SK-N-SH treated with all-trans-retinoic acid at 6 μM for 48 hours (cell line): Measurements from ENCODE around the gene LRRC75A.

Source experiments
- ATAC-seq: fragments of 200-7000 bp; cut with Tn5 transposase; 3 replicates; pipeline ENCODE4 v1.9.1; 2020; ENCODE audit warnings: mild to moderate bottlenecking, moderate library complexity
- ARNTL ChIP-seq: fragments of 450-650 bp; formaldehyde crosslinking; IDR thresholded peaks from 2 replicates; pipeline ENCODE4 v1.5.0; 2020; ENCODE audit warnings: low read depth, mild to moderate bottlenecking, moderate library complexity, borderline replicate concordance
- BACH2 ChIP-seq: fragments of 250-450 bp; sonication (Bioruptor Pico); IDR thresholded peaks from 2 replicates; pipeline ENCODE4 v1.9.0; 2021; ENCODE audit warnings: mild to moderate bottlenecking, borderline replicate concordance
- CREB5 ChIP-seq: fragments of 250-450 bp; sonication (Bioruptor Pico); IDR thresholded peaks from 2 replicates; pipeline ENCODE4 v1.5.1; 2020; ENCODE audit warnings: low read depth, mild to moderate bottlenecking, moderate library complexity
- CSDC2 ChIP-seq: fragments of 250-450 bp; sonication (Bioruptor Pico); IDR thresholded peaks from 2 replicates; pipeline ENCODE4 v1.5.0; 2020; ENCODE audit warnings: mild to moderate bottlenecking, moderate library complexity
- CSRNP3 ChIP-seq: fragments of 250-450 bp; sonication (Bioruptor Pico); IDR thresholded peaks from 2 replicates; pipeline ENCODE4 v1.5.1; 2021; ENCODE audit warnings: mild to moderate bottlenecking, moderate library complexity
- ESRRG ChIP-seq: fragments of 250-450 bp; sonication (Bioruptor Pico); IDR thresholded peaks from 2 replicates; pipeline ENCODE4 v1.6.1; 2021; ENCODE audit warnings: mild to moderate bottlenecking
- GLIS3 ChIP-seq: fragments of 250-450 bp; sonication (Bioruptor Pico); IDR thresholded peaks from 2 replicates; pipeline ENCODE4 v1.5.0; 2020; ENCODE audit warnings: mild to moderate bottlenecking, moderate library complexity
- ISL1 ChIP-seq: fragments of 250-450 bp; sonication (Bioruptor Pico); IDR thresholded peaks from 2 replicates; pipeline ENCODE4 v2.1.2; 2022; ENCODE audit warnings: mild to moderate bottlenecking, moderate library complexity
- OSR1 ChIP-seq: fragments of 250-450 bp; sonication (Bioruptor Pico); IDR thresholded peaks from 2 replicates; pipeline ENCODE4 v1.8.0; 2022; ENCODE audit warnings: moderate library complexity, mild to moderate bottlenecking, inconsistent platforms
- PATZ1 ChIP-seq: fragments of 250-450 bp; sonication (Bioruptor Pico); IDR thresholded peaks from 2 replicates; pipeline ENCODE4 v1.8.0; 2020; ENCODE audit warnings: mild to moderate bottlenecking, moderate library complexity, borderline replicate concordance
- POU6F1 ChIP-seq: fragments of 250-450 bp; sonication (Bioruptor Pico); IDR thresholded peaks from 2 replicates; pipeline ENCODE4 v1.8.0; 2021; ENCODE audit warnings: low read depth, mild to moderate bottlenecking, moderate library complexity, borderline replicate concordance
- PPARA ChIP-seq: fragments of 250-450 bp; sonication (Bioruptor Pico); IDR thresholded peaks from 2 replicates; pipeline ENCODE4 v1.5.0; 2020; ENCODE audit warnings: mild to moderate bottlenecking, borderline replicate concordance
- RARB ChIP-seq: fragments of 250-450 bp; sonication (Bioruptor Pico); IDR thresholded peaks from 2 replicates; pipeline ENCODE4 v1.8.0; 2021; ENCODE audit warnings: mild to moderate bottlenecking, moderate library complexity
- SNAI2 ChIP-seq: fragments of 250-450 bp; sonication (Bioruptor Pico); IDR thresholded peaks from 2 replicates; pipeline ENCODE4 v1.5.0; 2020; ENCODE audit warnings: mild to moderate bottlenecking, moderate library complexity
- TCF4 ChIP-seq: fragments of 250-450 bp; sonication (Bioruptor Pico); IDR thresholded peaks from 2 replicates; pipeline ENCODE4 v1.8.0; 2021; ENCODE audit warnings: mild to moderate bottlenecking, moderate library complexity, borderline replicate concordance
- TOX ChIP-seq: fragments of 250-450 bp; sonication (Bioruptor Pico); IDR thresholded peaks from 2 replicates; pipeline ENCODE4 v1.8.0; 2021; ENCODE audit warnings: mild to moderate bottlenecking, moderate library complexity, borderline replicate concordance
- TSHZ2 ChIP-seq: fragments of 250-450 bp; sonication (Bioruptor Pico); IDR thresholded peaks from 2 replicates; pipeline ENCODE4 v1.5.0; 2020; ENCODE audit warnings: mild to moderate bottlenecking, moderate library complexity
- ZFP3 ChIP-seq: fragments of 250-450 bp; sonication (Bioruptor Pico); IDR thresholded peaks from 2 replicates; pipeline ENCODE4 v1.5.0; 2020; ENCODE audit warnings: mild to moderate bottlenecking, moderate library complexity
- ZFP30 ChIP-seq: fragments of 450-650 bp; formaldehyde crosslinking; IDR thresholded peaks from 2 replicates; pipeline ENCODE4 v1.5.0; 2022; ENCODE audit warnings: mild to moderate bottlenecking, moderate library complexity
- ZNF565 ChIP-seq: fragments of 450-650 bp; formaldehyde crosslinking; conservative IDR thresholded peaks from 2 replicates; pipeline ENCODE4 v1.5.0; 2020; ENCODE audit warnings: low read depth, mild to moderate bottlenecking, moderate library complexity
- ZNF70 ChIP-seq: fragments of 450-650 bp; formaldehyde crosslinking; IDR thresholded peaks from 2 replicates; pipeline ENCODE4 v1.5.0; 2020; ENCODE audit warnings: mild to moderate bottlenecking, moderate library complexity
- ZNF8 ChIP-seq: fragments of 450-650 bp; formaldehyde crosslinking; IDR thresholded peaks from 2 replicates; pipeline ENCODE4 v1.5.0; 2020; ENCODE audit warnings: mild to moderate bottlenecking, moderate library complexity

LRRC75A gene

GRCh38 chr17:16478649-16479048 lies 13.3 kb downstream of the LRRC75A start:
- ATAC-seq = no peak
- TF ChIP-seq BACH2 (CRISPR knock-in tag) (no peak), PPARA (CRISPR knock-in tag) (no peak), CSRNP3 (CRISPR knock-in tag) (no peak), ZFP30 (CRISPR knock-in tag) (no peak)
- TF ChIP-seq, all 23 proteins: peak for 0

GRCh38 chr17:16477666-16478065 lies 14.3 kb downstream of the LRRC75A start:
- ATAC-seq = no peak; the same call in 2 of the 3 replicates
- TF ChIP-seq PPARA (CRISPR knock-in tag) = no peak
- no peak for TF ChIP-seq ZNF70 (CRISPR knock-in tag)
- TF ChIP-seq ISL1 (CRISPR knock-in tag) = no peak
- TF ChIP-seq ZFP30 (CRISPR knock-in tag) = no peak
- TF ChIP-seq CSDC2 (CRISPR knock-in tag) = no peak
- no peak for TF ChIP-seq PATZ1
- no peak for TF ChIP-seq RARB (CRISPR knock-in tag)
- no peak for TF ChIP-seq ZNF565 (CRISPR knock-in tag)
- TF ChIP-seq ESRRG (CRISPR knock-in tag) = no peak
- no peak for TF ChIP-seq POU6F1 (CRISPR knock-in tag)
- TF ChIP-seq ARNTL (CRISPR knock-in tag) = no peak
- no peak for TF ChIP-seq CSRNP3 (CRISPR knock-in tag)
- no peak for TF ChIP-seq TCF4
- TF ChIP-seq GLIS3 (CRISPR knock-in tag) = no peak
- no peak for TF ChIP-seq TOX (CRISPR knock-in tag)
- no peak for TF ChIP-seq CREB5
- TF ChIP-seq BACH2 (CRISPR knock-in tag) = no peak
- no peak for TF ChIP-seq ZFP3
- no peak for TF ChIP-seq ZNF8 (CRISPR knock-in tag)

GRCh38 chr17:16477255-16477654 lies 14.7 kb downstream of the LRRC75A start:
- ATAC-seq = peak; percentile 99
- TF ChIP-seq BACH2 (CRISPR knock-in tag) (no peak), PPARA (CRISPR knock-in tag) (no peak), RARB (CRISPR knock-in tag) (no peak), ZNF70 (CRISPR knock-in tag) (no peak), ZFP30 (CRISPR knock-in tag) (no peak), ARNTL (CRISPR knock-in tag) (no peak), TSHZ2 (CRISPR knock-in tag) (no peak), ZNF565 (CRISPR knock-in tag) (no peak), TOX (CRISPR knock-in tag) (no peak), GLIS3 (CRISPR knock-in tag) (no peak), CREB5 (no peak), OSR1 (CRISPR knock-in tag) (no peak), SNAI2 (no peak), ESRRG (CRISPR knock-in tag) (no peak), PATZ1 (no peak), ZFP3 (no peak)
